ENCODE measurements around the gene UBE2E3.

The UBE2E3 gene

GRCh38 chr2:181058378-181059269 lies 78.2 kb downstream of the UBE2E3 start:
- no peaks in the 10 kb centered on the region for H3K27me3 ChIP-seq (replicated peaks; ENCODE audit: control insufficient read depth, insufficient read depth, low read length)
- TF ChIP-seq, protein P1, sequence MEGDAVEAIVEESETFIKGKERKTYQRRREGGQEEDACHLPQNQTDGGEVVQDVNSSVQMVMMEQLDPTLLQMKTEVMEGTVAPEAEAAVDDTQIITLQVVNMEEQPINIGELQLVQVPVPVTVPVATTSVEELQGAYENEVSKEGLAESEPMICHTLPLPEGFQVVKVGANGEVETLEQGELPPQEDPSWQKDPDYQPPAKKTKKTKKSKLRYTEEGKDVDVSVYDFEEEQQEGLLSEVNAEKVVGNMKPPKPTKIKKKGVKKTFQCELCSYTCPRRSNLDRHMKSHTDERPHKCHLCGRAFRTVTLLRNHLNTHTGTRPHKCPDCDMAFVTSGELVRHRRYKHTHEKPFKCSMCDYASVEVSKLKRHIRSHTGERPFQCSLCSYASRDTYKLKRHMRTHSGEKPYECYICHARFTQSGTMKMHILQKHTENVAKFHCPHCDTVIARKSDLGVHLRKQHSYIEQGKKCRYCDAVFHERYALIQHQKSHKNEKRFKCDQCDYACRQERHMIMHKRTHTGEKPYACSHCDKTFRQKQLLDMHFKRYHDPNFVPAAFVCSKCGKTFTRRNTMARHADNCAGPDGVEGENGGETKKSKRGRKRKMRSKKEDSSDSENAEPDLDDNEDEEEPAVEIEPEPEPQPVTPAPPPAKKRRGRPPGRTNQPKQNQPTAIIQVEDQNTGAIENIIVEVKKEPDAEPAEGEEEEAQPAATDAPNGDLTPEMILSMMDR (IDR thresholded peaks at IDR 0.05; ENCODE audit: insufficient read depth, low read length, poor library complexity, severe bottlenecking), result peak; percentile 65
- no peaks in the 10 kb centered on the region; the same call in 1 of the 2 replicates for H3K36me3 ChIP-seq (ENCODE audit: control insufficient read depth, insufficient read depth, low read length)
- H3K4me3 ChIP-seq (replicated peaks; ENCODE audit: low read depth, low read length), result no peak overlapping the region
- DNase-seq (ENCODE audit: extremely low read depth, insufficient read length), result peak; percentile 22

DNA sequence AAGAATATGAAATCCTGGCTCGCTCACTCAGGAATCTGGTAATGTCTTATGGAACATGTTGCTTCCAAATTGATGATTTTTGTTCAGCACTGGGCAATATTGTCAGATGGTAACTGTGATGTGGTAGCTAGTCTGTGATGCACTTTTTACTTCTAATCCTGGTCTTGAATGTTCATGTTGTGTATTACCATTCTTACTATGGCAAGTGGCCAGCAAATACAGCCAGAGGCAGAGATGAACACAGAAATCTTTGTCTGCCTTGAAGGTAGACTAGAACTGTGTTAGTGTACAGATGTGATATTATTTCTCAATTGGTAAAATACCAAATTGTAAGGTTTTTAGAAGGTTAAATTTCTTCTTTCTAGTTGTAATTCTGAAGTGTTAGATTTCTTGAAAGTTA lies 83.3 kb downstream of the UBE2E3 start:
- no peak overlapping the region for H3K4me3 ChIP-seq (replicated peaks; ENCODE audit: low read depth, low read length)
- H3K27me3 ChIP-seq (replicated peaks; ENCODE audit: control insufficient read depth, insufficient read depth, low read length), result no peaks in the 10 kb centered on the region
- H3K36me3 ChIP-seq (ENCODE audit: control insufficient read depth, insufficient read depth, low read length), result no peaks in the 10 kb centered on the region; the same call in 1 of the 2 replicates
- no peak for DNase-seq (ENCODE audit: extremely low read depth, insufficient read length)
- TF ChIP-seq, protein P1 (IDR thresholded peaks at IDR 0.05; ENCODE audit: insufficient read depth, low read length, poor library complexity, severe bottlenecking), result no peak

DNA sequence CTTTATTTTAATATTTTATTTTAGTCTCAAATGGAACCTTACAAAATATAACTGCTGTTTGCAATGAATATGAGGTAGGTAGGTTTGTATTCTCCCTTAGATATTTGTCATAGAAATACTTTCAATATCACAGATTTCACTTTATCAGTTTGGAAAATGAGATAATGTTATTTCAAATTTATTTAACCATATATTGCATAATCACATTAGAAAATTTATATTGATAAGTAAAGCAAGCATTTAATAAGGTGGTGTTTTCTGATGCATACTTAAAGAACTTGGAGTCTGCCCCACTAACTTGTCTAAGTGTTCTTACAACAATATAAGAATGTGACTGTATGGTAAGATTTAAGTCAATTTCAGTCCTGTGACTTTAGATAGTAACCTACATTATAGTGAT lies 85.1 kb downstream of the UBE2E3 start:
- TF ChIP-seq, protein P1 (IDR thresholded peaks at IDR 0.05; ENCODE audit: insufficient read depth, low read length, poor library complexity, severe bottlenecking), result no peak
- H3K4me3 ChIP-seq (replicated peaks; ENCODE audit: low read depth, low read length), result no peak overlapping the region
- no peaks in the 10 kb centered on the region for H3K27me3 ChIP-seq (replicated peaks; ENCODE audit: control insufficient read depth, insufficient read depth, low read length)
- H3K36me3 ChIP-seq (ENCODE audit: control insufficient read depth, insufficient read depth, low read length), result no peaks in the 10 kb centered on the region; the same call in 1 of the 2 replicates
- no peak for DNase-seq (ENCODE audit: extremely low read depth, insufficient read length)

- TF ChIP-seq, protein P1 (IDR thresholded peaks at IDR 0.05; ENCODE audit: insufficient read depth, low read length, poor library complexity, severe bottlenecking), result no peak
- no peak overlapping the region for H3K4me3 ChIP-seq (replicated peaks; ENCODE audit: low read depth, low read length)
- no peak for DNase-seq (ENCODE audit: extremely low read depth, insufficient read length)
- no peaks in the 10 kb centered on the region for H3K36me3 ChIP-seq (ENCODE audit: control insufficient read depth, insufficient read depth, low read length)
- H3K27me3 ChIP-seq (replicated peaks; ENCODE audit: control insufficient read depth, insufficient read depth, low read length), result no peaks in the 10 kb centered on the region
Measured at GRCh38 chr2:181066333-181066732, 85.9 kb downstream of the UBE2E3 start.

DNA sequence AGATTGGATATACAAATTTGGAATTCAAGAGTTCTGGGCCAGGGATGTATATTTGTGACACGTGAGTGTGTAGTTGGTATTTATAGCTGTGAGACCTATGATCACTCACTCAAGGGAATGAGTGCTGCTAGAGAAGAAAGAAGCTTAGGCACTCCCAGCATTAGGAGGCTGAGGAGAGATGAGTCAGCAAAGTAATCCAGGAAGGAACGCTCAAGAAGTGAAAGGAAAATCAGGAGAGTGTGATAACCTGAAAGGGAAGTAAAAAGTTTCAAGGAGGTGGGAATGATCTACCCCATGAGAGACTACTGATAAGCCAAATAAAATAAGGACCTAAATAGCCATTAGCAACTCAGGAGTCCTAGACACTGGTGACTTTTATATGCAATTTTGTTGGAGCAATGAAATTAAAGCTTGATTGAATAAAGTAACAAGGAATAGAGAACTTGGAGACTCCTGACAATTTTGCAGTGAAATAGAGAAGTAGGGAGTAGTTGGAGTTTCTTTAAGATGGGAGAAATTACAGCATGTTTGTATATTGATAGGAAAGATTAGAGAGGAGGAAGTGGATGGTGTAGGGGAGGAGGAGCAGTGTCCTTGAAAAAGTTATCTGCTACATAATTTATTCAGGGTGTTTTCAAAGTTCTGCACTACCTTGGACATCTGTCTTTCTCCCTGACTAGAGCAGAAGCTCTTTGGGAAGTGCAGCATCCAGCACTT lies 89.9 kb downstream of the UBE2E3 start:
- TF ChIP-seq, protein P1 (IDR thresholded peaks at IDR 0.05; ENCODE audit: insufficient read depth, low read length, poor library complexity, severe bottlenecking), result no peak
- Histone ChIP-seq H3K27me3 (replicated peaks; ENCODE audit: control insufficient read depth, insufficient read depth, low read length) (no peaks in the 10 kb centered on the region), H3K36me3 (ENCODE audit: control insufficient read depth, insufficient read depth, low read length) (no peaks in the 10 kb centered on the region), H3K4me3 (replicated peaks; ENCODE audit: low read depth, low read length) (no peak overlapping the region)
- DNase-seq (ENCODE audit: extremely low read depth, insufficient read length), result no peak

Measured in GM06990 (cell line).